Coronary artery (tissue), 2 donors: ENCODE measurements around the gene SMPD3.

Experiments used
- DNase-seq: peaks from one replicate; pipeline ENCODE4 v3.0.0-alpha.2; 2017; ENCODE audit warnings: low spot score
- H3K27ac ChIP-seq, 2 donors: fragments of 200-600 bp; sonication (generic); one replicate each; pipeline ENCODE4 v1.5.1; 2016 to 2019
- H3K4me3 ChIP-seq: fragments of 200-600 bp; sonication (generic); 2 replicates; pipeline ENCODE4 v1.5.1; 2016; ENCODE audit warnings: mild to moderate bottlenecking, moderate library complexity
- CTCF ChIP-seq: fragments of 200-600 bp; sonication (generic); IDR thresholded peaks from one replicate; pipeline ENCODE4 v1.5.1; 2019; ENCODE audit warnings: antibody characterized with exemption

The SMPD3 gene

GRCh38 chr16:68451676-68452075 lies 3.4 kb upstream of the SMPD3 start:
- H3K27ac ChIP-seq, result no peak overlapping the region
- DNase-seq, result no peak
- TF ChIP-seq CTCF, result no peak
- no peak overlapping the region for H3K4me3 ChIP-seq

GRCh38 chr16:68450741-68451255 lies 2.5 kb upstream of the SMPD3 start:
- no peak overlapping the region for H3K27ac ChIP-seq
- DNase-seq, result no peak
- no peak for TF ChIP-seq CTCF

GRCh38 chr16:68447653-68448359 lies 502 bp downstream of the SMPD3 start:
- no peak for DNase-seq
- Histone ChIP-seq H3K27ac (no peak overlapping the region), H3K4me3 (peak overlapping the region; percentile 75)
- no peak for TF ChIP-seq CTCF

More at GRCh38 chr16:68450741-68451255, 2.5 kb upstream of the SMPD3 start:
- H3K4me3 ChIP-seq, result no peak overlapping the region

- DNase-seq, result no peak
- no peak overlapping the region for H3K27ac ChIP-seq
Measured at GRCh38 chr16:68446681-68447652, 1.3 kb downstream of the SMPD3 start.

GRCh38 chr16:68445458-68445857 lies 2.9 kb downstream of the SMPD3 start:
- DNase-seq, result no peak
- no peak overlapping the region for H3K4me3 ChIP-seq
- no peak for TF ChIP-seq CTCF
- H3K27ac ChIP-seq, result no peak overlapping the region

More at GRCh38 chr16:68446681-68447652, 1.3 kb downstream of the SMPD3 start:
- TF ChIP-seq CTCF, result no peak
- peak overlapping the region; percentile 75 for H3K4me3 ChIP-seq

GRCh38 chr16:68444056-68444657 lies 4.2 kb downstream of the SMPD3 start:
- DNase-seq, result no peak
- H3K4me3 ChIP-seq, result no peak overlapping the region
- TF ChIP-seq CTCF, result no peak
- H3K27ac ChIP-seq, result no peak overlapping the region
